HG03045 (cell line): ENCODE measurements around the gene LIME1.
"Not testable (repeated sequence)": the region's sequence is repeated elsewhere in the genome, so short reads cannot be mapped to it uniquely, and the experiment has no call there.

Experiments used
- ATAC-seq: cut with Tn5 transposase; IDR thresholded peaks from one replicate; pipeline ENCODE4 v1.9.1; 2021; ENCODE audit warnings: mild to moderate bottlenecking, moderate library complexity; ENCODE audit not compliant: unreplicated experiment

Gene LIME1

GRCh38 chr20:63768591-63769515 is 32.4 kb downstream of the LIME1 start:
- no peak for ATAC-seq

- no peak for ATAC-seq
These were observed 33.5 kb downstream of the LIME1 start for GRCh38 chr20:63769891-63770474.

- ATAC-seq: no peak
These were observed 34.7 kb downstream of the LIME1 start for GRCh38 chr20:63771046-63771707.

- no peak for ATAC-seq
These were observed 36.5 kb downstream of the LIME1 start for GRCh38 chr20:63772781-63773518.

GRCh38 chr20:63773571-63774241 is 37.2 kb downstream of the LIME1 start:
- ATAC-seq: no peak

GRCh38 chr20:63774306-63774705 is 37.8 kb downstream of the LIME1 start:
- ATAC-seq: no peak

- no peak for ATAC-seq
These were observed 38.9 kb downstream of the LIME1 start for GRCh38 chr20:63775096-63775978.

- not testable (repeated sequence) for ATAC-seq
These were observed 40.4 kb downstream of the LIME1 start for GRCh38 chr20:63776875-63777274.

GRCh38 chr20:63777614-63778013 is 41.1 kb downstream of the LIME1 start:
- ATAC-seq: no peak

- ATAC-seq: no peak
These were observed 41.7 kb downstream of the LIME1 start for GRCh38 chr20:63778034-63778752.

- ATAC-seq: no peak
These were observed 42.4 kb downstream of the LIME1 start for GRCh38 chr20:63778857-63779256.

GRCh38 chr20:63781181-63781580 is 44.7 kb downstream of the LIME1 start:
- ATAC-seq: no peak

- no peak for ATAC-seq
These were observed 45.6 kb downstream of the LIME1 start for GRCh38 chr20:63782051-63782471.

- no peak for ATAC-seq
These were observed 46.1 kb downstream of the LIME1 start for GRCh38 chr20:63782521-63782971.

- ATAC-seq: no peak
These were observed 47.5 kb downstream of the LIME1 start for GRCh38 chr20:63783970-63784369.

- no peak for ATAC-seq
These were observed 49.2 kb downstream of the LIME1 start for GRCh38 chr20:63785691-63786131.

- ATAC-seq: no peak
These were observed 50.8 kb downstream of the LIME1 start for GRCh38 chr20:63787302-63787701.

- ATAC-seq: no peak
These were observed 51.3 kb downstream of the LIME1 start for GRCh38 chr20:63787749-63788148.
